Measurements from ENCODE around the gene PBX4. TPM values are rescaled to one million over a fixed set of nuclear protein-coding genes. Genes with fewer than 3 reads are reported as not detected.

PBX4 gene
- total RNA-seq, 4 donors from 2014 or later: 3.3 to 14.9 (median 4.8) TPM

DNA sequence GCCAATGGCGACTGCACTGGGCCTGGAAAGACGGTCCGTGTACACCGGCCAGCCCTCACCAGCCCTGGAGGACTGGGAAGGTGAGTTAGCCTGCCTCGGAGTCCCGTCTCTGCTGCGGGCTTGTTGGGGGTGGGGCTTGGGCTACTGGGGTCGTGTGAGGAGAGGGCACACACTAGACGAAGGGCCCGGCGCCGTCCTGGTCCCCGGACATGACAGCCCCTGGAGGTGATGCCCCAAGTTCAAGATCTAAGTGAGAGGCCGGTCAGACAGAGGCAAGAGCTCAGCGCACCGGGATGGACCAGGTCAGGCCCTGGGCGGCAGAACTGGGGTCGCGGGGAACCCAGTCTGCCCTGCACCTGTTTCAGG, 78.8 kb downstream of the PBX4 start:
- Histone ChIP-seq H3K9me3 (no peaks in the 10 kb centered on the region), H3K27me3 (peaks cover 22% of the 10 kb centered on the region), H3K4me3 (no peak overlapping the region), H3K36me3 (no peaks in the 10 kb centered on the region), H3K4me1 (peaks cover 39% of the 10 kb centered on the region), H3K27ac (no peak overlapping the region)
- WGBS: 45% methylated on average over 4 of the region's 19 CpGs
- DNase-seq (ENCODE audit: low spot score in 2 of 2): no peak
- TF ChIP-seq POLR2A (IDR thresholded peaks at IDR 0.05) (no peak), POLR2AphosphoS5 (IDR thresholded peaks at IDR 0.05) (no peak), EP300 (IDR thresholded peaks at IDR 0.05) (no peak)
- TF ChIP-seq, protein P1, sequence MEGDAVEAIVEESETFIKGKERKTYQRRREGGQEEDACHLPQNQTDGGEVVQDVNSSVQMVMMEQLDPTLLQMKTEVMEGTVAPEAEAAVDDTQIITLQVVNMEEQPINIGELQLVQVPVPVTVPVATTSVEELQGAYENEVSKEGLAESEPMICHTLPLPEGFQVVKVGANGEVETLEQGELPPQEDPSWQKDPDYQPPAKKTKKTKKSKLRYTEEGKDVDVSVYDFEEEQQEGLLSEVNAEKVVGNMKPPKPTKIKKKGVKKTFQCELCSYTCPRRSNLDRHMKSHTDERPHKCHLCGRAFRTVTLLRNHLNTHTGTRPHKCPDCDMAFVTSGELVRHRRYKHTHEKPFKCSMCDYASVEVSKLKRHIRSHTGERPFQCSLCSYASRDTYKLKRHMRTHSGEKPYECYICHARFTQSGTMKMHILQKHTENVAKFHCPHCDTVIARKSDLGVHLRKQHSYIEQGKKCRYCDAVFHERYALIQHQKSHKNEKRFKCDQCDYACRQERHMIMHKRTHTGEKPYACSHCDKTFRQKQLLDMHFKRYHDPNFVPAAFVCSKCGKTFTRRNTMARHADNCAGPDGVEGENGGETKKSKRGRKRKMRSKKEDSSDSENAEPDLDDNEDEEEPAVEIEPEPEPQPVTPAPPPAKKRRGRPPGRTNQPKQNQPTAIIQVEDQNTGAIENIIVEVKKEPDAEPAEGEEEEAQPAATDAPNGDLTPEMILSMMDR (IDR thresholded peaks at IDR 0.05): no peak

DNA sequence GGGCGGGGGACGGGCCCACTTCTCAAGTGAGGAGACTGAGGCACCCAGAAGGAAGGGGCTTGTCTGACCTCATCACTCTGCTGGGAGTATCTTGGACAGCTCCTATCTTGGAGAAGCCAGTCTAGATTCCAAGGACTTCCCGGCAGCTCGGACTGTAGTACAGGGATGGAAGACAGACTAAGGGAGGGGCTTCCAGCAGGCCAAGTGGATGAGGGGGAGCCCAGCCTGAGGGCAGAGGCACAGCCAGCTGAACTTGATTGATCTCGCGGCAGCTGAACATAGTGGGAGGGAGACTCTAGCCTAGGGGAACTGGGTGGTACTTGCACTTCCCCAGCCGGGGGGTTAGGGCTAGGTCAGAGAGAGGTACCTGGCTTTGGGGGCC, 79.7 kb downstream of the PBX4 start:
- H3K27ac ChIP-seq: no peak overlapping the region
- WGBS: 14% methylated on average over 7 of the region's 7 CpGs
- TF ChIP-seq POLR2AphosphoS5 (IDR thresholded peaks at IDR 0.05) (no peak), POLR2A (IDR thresholded peaks at IDR 0.05) (no peak), EP300 (IDR thresholded peaks at IDR 0.05) (no peak)
- TF ChIP-seq, protein P1 (IDR thresholded peaks at IDR 0.05): no peak
- no peaks in the 10 kb centered on the region for H3K36me3 ChIP-seq
- peaks cover 39% of the 10 kb centered on the region for H3K4me1 ChIP-seq
- peaks cover 17% of the 10 kb centered on the region for H3K27me3 ChIP-seq
- DNase-seq (ENCODE audit: low spot score in 2 of 2): no peak
- H3K9me3 ChIP-seq: no peaks in the 10 kb centered on the region
- peak overlapping the region; percentile 41 for H3K4me3 ChIP-seq

DNA sequence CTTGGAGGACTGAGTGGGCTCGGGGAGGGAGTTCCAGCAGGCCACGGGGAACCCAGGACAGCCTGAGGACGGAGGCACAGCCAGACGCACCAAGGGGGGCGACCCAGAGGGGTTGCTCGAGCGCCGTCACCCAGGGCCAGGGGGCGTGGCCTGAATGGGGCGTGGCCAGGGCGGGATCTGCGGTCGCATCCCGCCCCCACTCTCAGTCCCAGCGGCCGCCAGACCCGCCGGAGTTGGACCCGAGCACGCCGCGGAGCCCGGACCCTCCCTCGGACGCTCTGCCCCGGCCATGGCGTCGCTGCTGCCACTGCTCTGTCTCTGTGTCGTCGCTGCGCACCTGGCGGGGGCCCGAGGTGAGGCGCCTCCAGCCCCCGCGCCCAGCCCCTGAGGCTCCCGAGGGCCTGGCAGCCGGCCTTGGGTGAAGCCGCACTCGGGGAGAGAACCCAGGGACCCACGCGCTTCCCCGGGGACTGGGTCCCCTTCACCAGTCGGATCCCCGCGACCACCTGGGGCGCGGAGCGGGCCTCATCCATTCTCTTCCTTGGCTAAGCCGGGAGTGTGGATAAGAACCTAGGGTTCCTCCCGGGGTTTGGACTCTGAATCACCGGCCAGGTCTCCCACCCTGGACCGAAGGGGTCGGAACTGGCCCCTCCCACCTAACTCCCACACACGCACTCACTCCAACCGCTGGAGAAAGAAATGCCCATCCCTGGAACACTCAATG, 80.3 kb downstream of the PBX4 start, which contains the start of gene CILP2:
Gene CILP2 (plus strand): TSS at position 205 of the 724 bp plus-strand sequence. CDS start 85 bp downstream, at position 290.
- DNase-seq (ENCODE audit: low spot score in 2 of 2): no peak
- Histone ChIP-seq H3K9me3 (no peaks in the 10 kb centered on the region), H3K27ac (no peak within 1 kb of the TSS), H3K36me3 (no peaks in the 10 kb centered on the region), H3K27me3 (peaks cover 17% of the 10 kb centered on the region), H3K4me3 (peak within 1 kb of the TSS; percentile 41), H3K4me1 (peaks cover 39% of the 10 kb centered on the region)
- 4% methylated on average over 27 of the region's 56 CpGs for WGBS
- TF ChIP-seq POLR2AphosphoS5 (IDR thresholded peaks at IDR 0.05): no peak
- TF ChIP-seq, protein P1 (IDR thresholded peaks at IDR 0.05): no peak

DNA sequence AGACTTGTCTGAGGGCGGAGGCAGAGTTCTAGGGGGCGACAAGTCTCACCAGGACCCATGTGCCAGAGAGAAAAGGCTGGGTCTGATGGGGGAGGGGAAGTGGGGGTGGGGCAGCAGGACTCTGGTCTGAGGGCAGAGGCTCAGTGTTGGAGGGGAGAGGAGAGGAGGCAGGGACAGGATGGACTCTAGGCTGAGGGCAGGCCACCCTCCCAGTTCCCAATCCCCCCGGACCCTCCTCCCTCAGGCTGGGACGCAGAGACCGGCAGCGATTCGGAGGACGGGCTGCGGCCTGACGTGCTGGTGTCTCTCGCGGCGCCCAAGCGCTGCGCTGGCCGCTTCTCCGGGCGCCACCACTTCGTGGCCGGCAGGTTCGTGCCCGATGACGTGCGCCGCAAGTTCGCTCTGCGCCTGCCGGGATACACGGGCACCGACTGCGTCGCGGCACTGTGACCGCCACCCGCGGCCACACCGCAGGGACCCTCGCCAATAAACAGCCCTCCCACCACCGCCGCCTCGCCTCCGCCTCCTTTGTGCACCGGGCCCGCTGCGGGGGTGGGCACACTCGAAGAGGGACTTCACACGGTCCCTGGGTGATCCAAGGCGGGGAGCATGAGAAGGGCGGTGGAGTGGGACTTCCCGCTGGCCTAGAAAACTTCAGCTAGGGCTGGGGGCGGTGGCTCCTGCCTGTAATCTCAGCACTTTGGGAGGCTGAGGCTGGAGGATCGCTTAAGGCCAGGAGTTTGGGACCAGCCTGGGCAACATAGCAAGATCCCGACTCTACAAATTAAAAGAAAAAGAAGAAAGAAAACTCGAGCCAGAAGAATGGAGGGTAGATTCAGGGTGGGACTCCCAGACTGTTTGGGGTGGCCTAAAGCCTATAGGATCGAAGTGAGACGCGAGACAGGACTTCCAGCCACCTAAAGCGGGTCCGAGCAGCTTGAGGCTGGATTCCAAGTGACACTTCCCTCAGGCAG, 81.1 kb downstream of the PBX4 start:
- no peaks in the 10 kb centered on the region for H3K36me3 ChIP-seq
- peaks cover 17% of the 10 kb centered on the region for H3K27me3 ChIP-seq
- TF ChIP-seq POLR2A (IDR thresholded peaks at IDR 0.05) (no peak), POLR2AphosphoS5 (IDR thresholded peaks at IDR 0.05) (no peak), EP300 (IDR thresholded peaks at IDR 0.05) (no peak)
- TF ChIP-seq, protein P1 (IDR thresholded peaks at IDR 0.05): no peak
- H3K4me1 ChIP-seq: peaks cover 41% of the 10 kb centered on the region
- H3K27ac ChIP-seq: no peak overlapping the region
- H3K4me3 ChIP-seq: peak overlapping the region; percentile 41
- no peak for DNase-seq (ENCODE audit: low spot score in 2 of 2)
- H3K9me3 ChIP-seq: no peaks in the 10 kb centered on the region
- WGBS: 24% methylated on average over 50 of the region's 59 CpGs
